ENCODE data around the gene PKD1.

Gene PKD1

DNA sequence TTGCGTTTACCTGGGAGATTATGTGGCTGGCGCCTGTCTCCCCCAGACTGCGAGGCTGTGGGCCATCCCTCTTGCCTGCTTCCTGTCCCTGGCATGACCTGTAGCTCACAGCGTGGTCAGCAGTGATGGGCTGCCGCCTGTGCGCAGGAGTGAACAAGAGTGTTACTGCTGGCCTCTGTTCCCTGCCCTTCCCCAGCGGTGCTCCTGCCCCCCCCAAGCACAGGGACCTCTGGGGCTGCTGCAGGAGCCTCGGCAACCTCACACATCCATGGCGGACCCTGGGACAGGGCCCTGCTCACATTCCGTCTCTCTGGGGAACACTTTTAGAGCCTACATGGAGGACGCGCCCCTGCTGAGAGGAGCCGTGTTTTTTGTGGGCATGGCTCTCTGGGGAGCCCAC, 77.3 kb downstream of the PKD1 start:
- Histone ChIP-seq H3K27ac (ENCODE audit: extremely low read depth, low read depth, low read length) (no peak overlapping the region), H3K9me3 (ENCODE audit: control insufficient read depth, insufficient read depth, low read depth, low read length) (no peaks in the 10 kb centered on the region), H3K4me1 (ENCODE audit: control insufficient read depth, insufficient read depth, low read length) (no peaks in the 10 kb centered on the region), H3K4me3 (ENCODE audit: low read depth, low read length) (no peak overlapping the region), H3K36me3 (ENCODE audit: control insufficient read depth in 2 of 2, insufficient read depth in 1 of 2, low read length in 2 of 2) (peaks cover 0 to 80% of the 10 kb centered on the region in 2 experiments; a peak in 2 of 3 replicates)
- TF ChIP-seq TCF7L2 (IDR thresholded peaks at IDR 0.05; ENCODE audit: borderline replicate concordance, low read depth, low read length), result no peak
- CTCF ChIA-PET, result no interaction called here
- POLR2A ChIA-PET, result interaction anchor here (0.6 to 0.7 kb wide), 2 partner anchors 11 to 100 kb away, joined by 3 read pairs; partner anchors contain the start of gene NTHL1

DNA sequence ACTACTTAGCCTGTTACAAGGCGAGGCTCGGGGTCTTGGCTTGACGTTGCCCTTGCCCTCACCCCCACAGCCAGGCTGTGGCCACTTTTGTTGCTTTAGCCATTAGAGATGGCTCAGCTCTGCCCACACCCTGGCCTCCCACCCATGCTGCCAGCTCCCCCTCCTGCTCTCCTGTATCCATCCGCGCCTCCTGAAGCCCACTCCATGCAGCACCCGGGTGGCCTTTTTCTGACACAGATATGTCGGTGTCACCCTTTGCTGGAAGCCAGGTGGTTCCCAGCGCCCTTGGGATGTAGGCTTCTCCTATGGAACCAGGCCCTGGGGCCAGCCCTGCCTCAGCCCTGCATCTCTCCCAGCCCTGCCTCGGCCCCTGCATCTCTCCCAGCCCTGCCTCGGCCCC, 78.3 kb downstream of the PKD1 start:
- Histone ChIP-seq H3K9me3 (ENCODE audit: control insufficient read depth, insufficient read depth, low read depth, low read length) (no peaks in the 10 kb centered on the region), H3K4me3 (ENCODE audit: low read depth, low read length) (no peak overlapping the region), H3K27ac (ENCODE audit: extremely low read depth, low read depth, low read length) (no peak overlapping the region), H3K4me1 (ENCODE audit: control insufficient read depth, insufficient read depth, low read length) (no peaks in the 10 kb centered on the region), H3K36me3 (ENCODE audit: control insufficient read depth in 2 of 2, insufficient read depth in 1 of 2, low read length in 2 of 2) (peaks cover 0 to 80% of the 10 kb centered on the region in 2 experiments; a peak in 2 of 3 replicates)
- CTCF ChIA-PET, result interaction anchor here (0.5 to 1.2 kb wide), 3 partner anchors 16 to 97 kb away, joined by 3 to 10 read pairs (median 3); no protein-coding TSS in a partner anchor
- POLR2A ChIA-PET, result interaction anchor here (1.0 to 2.0 kb wide), 2 partner anchors 9 to 28 kb away, joined by 3 to 6 read pairs; partner anchors contain the start of genes NTHL1 and TSC2
- TF ChIP-seq EGR2 (tag by site-specific recombination; IDR thresholded peaks at IDR 0.05; ENCODE audit: low read depth) (peak; percentile 66), ZNF214 (tag by site-specific recombination; IDR thresholded peaks at IDR 0.05; ENCODE audit: borderline replicate concordance) (no peak)

DNA sequence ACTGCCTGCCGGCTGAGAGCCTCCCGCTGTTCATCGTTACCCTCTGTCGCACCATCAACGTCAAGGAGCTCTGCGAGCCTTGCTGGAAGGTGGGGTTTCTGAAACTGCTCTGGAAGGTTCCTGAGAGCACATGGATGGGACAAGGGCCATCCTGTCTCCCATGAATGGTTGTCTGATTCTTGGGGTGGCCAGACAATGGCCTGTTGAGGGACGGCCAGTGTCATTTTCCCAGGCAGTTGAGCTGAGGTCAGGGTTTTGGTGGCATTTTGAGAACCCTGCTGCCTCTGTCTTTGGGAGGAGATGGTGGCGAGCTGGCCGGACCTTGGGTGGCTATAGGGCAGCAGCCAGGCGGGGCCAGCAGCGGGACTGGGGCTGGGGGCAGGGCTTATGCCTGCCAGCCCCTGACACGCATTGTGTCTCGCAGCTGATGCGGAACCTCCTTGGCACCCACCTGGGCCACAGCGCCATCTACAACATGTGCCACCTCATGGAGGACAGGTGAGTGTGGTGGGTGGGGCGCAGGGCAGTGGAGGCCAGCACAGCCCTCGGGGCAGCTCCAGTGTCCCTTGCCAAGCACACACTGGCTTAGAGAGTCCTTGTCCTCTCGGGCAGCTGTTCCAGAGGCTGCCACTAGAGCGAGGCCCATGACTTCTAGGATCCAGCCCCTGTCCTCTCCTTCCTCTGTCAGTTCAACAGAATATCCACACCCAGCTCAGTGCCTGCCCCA, 78.9 kb downstream of the PKD1 start:
- no peaks in the 10 kb centered on the region for H3K4me1 ChIP-seq (ENCODE audit: control insufficient read depth, insufficient read depth, low read length)
- ChIA-PET POLR2A (interaction anchor here (1.0 to 2.0 kb wide), 2 partner anchors 9 to 28 kb away, joined by 3 to 6 read pairs; partner anchors contain the start of genes NTHL1 and TSC2), CTCF (interaction anchor here (0.5 to 1.2 kb wide), 6 partner anchors 16 to 194 kb away, joined by 3 to 10 read pairs (median 4); no protein-coding TSS in a partner anchor)
- H3K36me3 ChIP-seq (ENCODE audit: control insufficient read depth in 2 of 2, insufficient read depth in 1 of 2, low read length in 2 of 2), result peaks cover 0 to 81% of the 10 kb centered on the region in 2 experiments; a peak in 2 of 3 replicates
- H3K27ac ChIP-seq (ENCODE audit: extremely low read depth, low read depth, low read length), result no peak overlapping the region
- TF ChIP-seq ZNF600 (tag by site-specific recombination; IDR thresholded peaks at IDR 0.05) (peak; percentile 21; the same call in 1 of the 2 replicates), KLF16 (tag by site-specific recombination; IDR thresholded peaks at IDR 0.05) (no peak)
- TF ChIP-seq, protein P1, sequence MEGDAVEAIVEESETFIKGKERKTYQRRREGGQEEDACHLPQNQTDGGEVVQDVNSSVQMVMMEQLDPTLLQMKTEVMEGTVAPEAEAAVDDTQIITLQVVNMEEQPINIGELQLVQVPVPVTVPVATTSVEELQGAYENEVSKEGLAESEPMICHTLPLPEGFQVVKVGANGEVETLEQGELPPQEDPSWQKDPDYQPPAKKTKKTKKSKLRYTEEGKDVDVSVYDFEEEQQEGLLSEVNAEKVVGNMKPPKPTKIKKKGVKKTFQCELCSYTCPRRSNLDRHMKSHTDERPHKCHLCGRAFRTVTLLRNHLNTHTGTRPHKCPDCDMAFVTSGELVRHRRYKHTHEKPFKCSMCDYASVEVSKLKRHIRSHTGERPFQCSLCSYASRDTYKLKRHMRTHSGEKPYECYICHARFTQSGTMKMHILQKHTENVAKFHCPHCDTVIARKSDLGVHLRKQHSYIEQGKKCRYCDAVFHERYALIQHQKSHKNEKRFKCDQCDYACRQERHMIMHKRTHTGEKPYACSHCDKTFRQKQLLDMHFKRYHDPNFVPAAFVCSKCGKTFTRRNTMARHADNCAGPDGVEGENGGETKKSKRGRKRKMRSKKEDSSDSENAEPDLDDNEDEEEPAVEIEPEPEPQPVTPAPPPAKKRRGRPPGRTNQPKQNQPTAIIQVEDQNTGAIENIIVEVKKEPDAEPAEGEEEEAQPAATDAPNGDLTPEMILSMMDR (tag by site-specific recombination; IDR thresholded peaks at IDR 0.05), result peak; percentile 56
- H3K4me3 ChIP-seq (ENCODE audit: low read depth, low read length), result no peak overlapping the region
- H3K9me3 ChIP-seq (ENCODE audit: control insufficient read depth, insufficient read depth, low read depth, low read length), result no peaks in the 10 kb centered on the region

DNA sequence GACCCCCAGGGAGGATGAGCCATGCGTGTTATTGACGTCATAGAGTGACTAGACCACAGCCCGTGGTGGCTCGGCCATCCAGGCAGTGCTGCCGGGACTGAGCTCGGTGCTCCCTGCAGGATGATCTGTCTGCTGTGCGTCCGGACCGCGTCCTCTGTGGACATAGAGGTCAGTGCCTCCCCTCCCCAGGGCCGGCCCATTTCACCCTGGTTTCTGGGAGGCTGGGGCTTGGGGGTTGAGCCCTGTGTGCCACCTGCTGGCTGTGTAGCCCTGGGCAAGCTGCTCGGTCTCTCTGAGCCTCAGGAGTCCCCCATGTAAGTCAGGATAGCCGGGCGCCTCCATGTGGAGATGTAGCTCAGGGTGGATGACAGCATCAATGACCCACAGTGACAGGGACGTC, 79.6 kb downstream of the PKD1 start:
- Histone ChIP-seq H3K4me1 (ENCODE audit: control insufficient read depth, insufficient read depth, low read length) (no peaks in the 10 kb centered on the region), H3K9me3 (ENCODE audit: control insufficient read depth, insufficient read depth, low read depth, low read length) (no peaks in the 10 kb centered on the region), H3K27ac (ENCODE audit: extremely low read depth, low read depth, low read length) (no peak overlapping the region), H3K36me3 (ENCODE audit: control insufficient read depth in 2 of 2, insufficient read depth in 1 of 2, low read length in 2 of 2) (peaks cover 2 to 86% of the 10 kb centered on the region in 2 experiments; a peak in 2 of 3 replicates), H3K4me3 (ENCODE audit: low read depth, low read length) (no peak overlapping the region)
- POLR2A ChIA-PET, result interaction anchor here (2.0 kb wide), 1 partner anchor 8 kb away, joined by 6 read pairs; the partner anchor contains the start of genes NTHL1 and TSC2
- TF ChIP-seq ZNF248 (tag by site-specific recombination; IDR thresholded peaks at IDR 0.05) (no peak), ZIC2 (tag by site-specific recombination; IDR thresholded peaks at IDR 0.05) (peak; percentile 49)
- TF ChIP-seq, protein P1 (tag by site-specific recombination; IDR thresholded peaks at IDR 0.05), result peak; percentile 39; the same call in 1 of the 2 replicates
- CTCF ChIA-PET, result interaction anchor here (1.0 to 1.2 kb wide), 2 partner anchors 33 to 35 kb away, joined by 4 to 10 read pairs; no protein-coding TSS in a partner anchor
